IMR-90 (cell line): ENCODE measurements around the gene PPP1R27. TPM values are rescaled to one million over a fixed set of nuclear protein-coding genes. Genes with fewer than 3 reads are reported as not detected.
A peak's percentile ranks its signal among the peaks of the same experiment; 100 is the strongest.

Experiments
- ATAC-seq: fragments of 200-7000 bp; cut with Tn5 transposase; 2 replicates; pipeline ENCODE4 v1.9.1; 2020; ENCODE audit warnings: low read depth, mild to moderate bottlenecking, moderate library complexity
- BruUV-seq: library from RNA; stranded (reverse); fragments of 400-500 nt; replicated peaks from 2 replicates; lab custom pipeline; 2021; lab: Mats Ljungman, UMichigan
- CTCF ChIA-PET: fragments of 300-600 bp; formaldehyde crosslinking; extraction: SDS; loops from one replicate; lab custom pipeline; 2021; ENCODE audit warnings: antibody characterized with exemption; lab: Yijun Ruan, JAX
- POLR2A ChIA-PET: fragments of 300-600 bp; sonication (Branson Sonifier 250); formaldehyde crosslinking; loops from one replicate; lab custom pipeline; 2022; ENCODE audit warnings: antibody characterized with exemption; ENCODE audit not compliant: unreplicated experiment; lab: Charles Lee
- DNase-seq: peaks from one replicate; pipeline ENCODE4 v3.0.0; 2013
- H2AFZ ChIP-seq: replicated peaks from 2 replicates; pipeline ENCODE3; 2013; ENCODE audit warnings: low read length, mild to moderate bottlenecking; ENCODE audit not compliant: poor library complexity
- H2AK5ac ChIP-seq: 2 replicates; pipeline ENCODE4 v1.6.1; 2013; ENCODE audit warnings: low read depth, low read length, inconsistent platforms
- H2AK9ac ChIP-seq: replicated peaks from 2 replicates; pipeline ENCODE3; 2013; ENCODE audit warnings: mild to moderate bottlenecking, low read depth, low read length, moderate library complexity; ENCODE audit not compliant: poor library complexity
- H2BK120ac ChIP-seq: 2 replicates; pipeline ENCODE4 v1.6.1; 2013; ENCODE audit warnings: low read depth, low read length, inconsistent platforms
- H2BK15ac ChIP-seq: 3 replicates; pipeline ENCODE4 v1.6.1; 2013; ENCODE audit warnings: low read depth, low read length, inconsistent platforms
- H2BK20ac ChIP-seq: 2 replicates; pipeline ENCODE4 v1.6.1; 2013; ENCODE audit warnings: low read depth, mild to moderate bottlenecking, inconsistent platforms, low read length, moderate library complexity
- H2BK5ac ChIP-seq: 2 replicates; pipeline ENCODE4 v1.6.1; 2013; ENCODE audit warnings: mild to moderate bottlenecking, low read depth, low read length, inconsistent platforms; ENCODE audit not compliant: poor library complexity, severe bottlenecking
- H3K14ac ChIP-seq: replicated peaks from 2 replicates; pipeline ENCODE4 v1.6.1; 2013; ENCODE audit warnings: low read depth, low read length, inconsistent platforms
- H3K18ac ChIP-seq: 2 replicates; pipeline ENCODE4 v1.6.1; 2013; ENCODE audit warnings: low read depth, low read length, control low read depth
- H3K23ac ChIP-seq: 2 replicates; pipeline ENCODE4 v1.6.1; 2013; ENCODE audit warnings: low read depth, low read length, inconsistent platforms
- H3K27ac ChIP-seq: 2 replicates; pipeline ENCODE4 v1.5.1; 2013; ENCODE audit warnings: mild to moderate bottlenecking, control low read depth, low read length; ENCODE audit not compliant: insufficient read depth
- H3K27me3 ChIP-seq: 2 replicates; pipeline ENCODE4 v1.6.1; 2013; ENCODE audit warnings: low read length; ENCODE audit not compliant: control insufficient read depth, insufficient read depth
- H3K36me3 ChIP-seq: 2 replicates; pipeline ENCODE4 v1.6.1; 2013; ENCODE audit warnings: low read length, mixed read lengths; ENCODE audit not compliant: control insufficient read depth, insufficient read depth
- H3K4ac ChIP-seq: 2 replicates; pipeline ENCODE4 v1.6.1; 2013; ENCODE audit warnings: low read depth, low read length, inconsistent platforms
- H3K4me1 ChIP-seq: 2 replicates; pipeline ENCODE4 v1.6.1; 2013; ENCODE audit warnings: low read length, mixed read lengths; ENCODE audit not compliant: control insufficient read depth, insufficient read depth
- H3K4me2 ChIP-seq: 2 replicates; pipeline ENCODE4 v1.6.1; 2013; ENCODE audit warnings: low read depth, mild to moderate bottlenecking, control low read depth, low read length, moderate library complexity
- H3K4me3 ChIP-seq: 2 replicates; pipeline ENCODE4 v1.5.1; 2013; ENCODE audit warnings: low read depth, mild to moderate bottlenecking, control low read depth, low read length, moderate library complexity; ENCODE audit not compliant: insufficient read depth
- H3K56ac ChIP-seq: 2 replicates; pipeline ENCODE4 v1.6.1; 2013; ENCODE audit warnings: low read length, inconsistent platforms; ENCODE audit not compliant: insufficient read depth; ENCODE audit errors: extremely low read depth
- H3K79me1 ChIP-seq, 2 experiments: 2 replicates each; pipeline ENCODE4 v1.6.1; 2013; ENCODE audit warnings: low read length in 2 of 2, inconsistent platforms in 1 of 2, low read depth in 1 of 2
- H3K9ac ChIP-seq: 2 replicates; pipeline ENCODE4 v1.6.1; 2013; ENCODE audit warnings: low read depth, low read length, control low read depth
- H3K9me1 ChIP-seq: 2 replicates; pipeline ENCODE4 v1.6.1; 2013; ENCODE audit warnings: low read length, inconsistent platforms; ENCODE audit not compliant: insufficient read depth
- H3K9me3 ChIP-seq: 2 replicates; pipeline ENCODE4 v1.6.1; 2013; ENCODE audit warnings: low read length; ENCODE audit not compliant: control insufficient read depth, insufficient read depth
- H4K20me1 ChIP-seq: 2 replicates; pipeline ENCODE4 v1.6.1; 2013; ENCODE audit warnings: low read length, inconsistent platforms; ENCODE audit not compliant: insufficient read depth
- H4K5ac ChIP-seq: 2 replicates; pipeline ENCODE4 v1.6.1; 2013; ENCODE audit warnings: mild to moderate bottlenecking, low read depth, low read length, control low read depth
- H4K8ac ChIP-seq, 2 experiments: 2 replicates each; pipeline ENCODE4 v1.6.1; 2013; ENCODE audit warnings: low read depth in 2 of 2, low read length in 2 of 2, control low read depth in 1 of 2, inconsistent platforms in 1 of 2
- H4K91ac ChIP-seq: 2 replicates; pipeline ENCODE4 v1.6.1; 2013; ENCODE audit warnings: low read depth, low read length, inconsistent platforms; ENCODE audit not compliant: insufficient read depth
- BHLHE40 ChIP-seq: fragments of 150-350 bp; IDR thresholded peaks from 2 replicates; pipeline ENCODE4 v1.6.1; 2016; ENCODE audit warnings: mild to moderate bottlenecking, low read depth, low read length
- CEBPB ChIP-seq: IDR thresholded peaks from 2 replicates; pipeline ENCODE4 v1.6.1; 2012; ENCODE audit warnings: low read depth, low read length, improper control_type of control experiment
- CHD1 ChIP-seq: IDR thresholded peaks from 2 replicates; pipeline ENCODE4 v1.6.1; 2012; ENCODE audit warnings: low read depth, low read length, improper control_type of control experiment
- CTCF ChIP-seq: conservative IDR thresholded peaks from 2 replicates; pipeline ENCODE4 v1.5.1; 2012; ENCODE audit warnings: mild to moderate bottlenecking, low read depth, low read length, improper control_type of control experiment
- MAFK ChIP-seq: IDR thresholded peaks from 2 replicates; pipeline ENCODE4 v1.6.1; 2012; ENCODE audit warnings: low read depth, low read length, improper control_type of control experiment
- MAZ ChIP-seq: IDR thresholded peaks from 2 replicates; pipeline ENCODE4 v1.6.1; 2012; ENCODE audit warnings: low read depth, mild to moderate bottlenecking, low read length, improper control_type of control experiment, moderate library complexity, borderline replicate concordance
- MXI1 ChIP-seq: IDR thresholded peaks from 2 replicates; pipeline ENCODE4 v1.6.1; 2012; ENCODE audit warnings: low read depth, mild to moderate bottlenecking, low read length, moderate library complexity, borderline replicate concordance
- RFX5 ChIP-seq: IDR thresholded peaks from 2 replicates; pipeline ENCODE4 v1.8.0; 2012; ENCODE audit warnings: low read depth, mild to moderate bottlenecking, low read length, moderate library complexity
- SMC3 ChIP-seq: fragments of 150-350 bp; IDR thresholded peaks from 2 replicates; pipeline ENCODE4 v1.6.1; 2016; ENCODE audit warnings: low read depth, mild to moderate bottlenecking, antibody characterized with exemption, low read length, moderate library complexity
- WGBS, 2 experiments: methylation state at CpG; one replicate each; pipeline versions ENCODE4 v1.1.5 to v1.1.7; 2013; ENCODE audit warnings: missing lambda C conversion rate in 2 of 2; ENCODE audit not compliant: insufficient read length in 1 of 2; ENCODE audit errors: extremely low coverage in 2 of 2; 5-methylcytosine and 5-hydroxymethylcytosine counted together
- dilution Hi-C: fragments of 300-500 bp; cut with HindIII; formaldehyde crosslinking; loops from one replicate; pipeline ENCODE4 v1.14.3; 2018; ENCODE audit warnings: low sequenced_read_pairs; ENCODE audit not compliant: unreplicated experiment
- in situ Hi-C: fragments of 300-500 bp; cut with MboI; formaldehyde crosslinking; loops from 3 replicates; pipeline ENCODE4 v1.14.3; 2019; ENCODE audit warnings: low sequenced_read_pairs, inconsistent platforms, mixed read lengths
- intact Hi-C: fragments of 100-400 bp; cut with micrococcal nuclease; formaldehyde crosslinking; loops from 2 replicates; pipeline ENCODE4 v1.10.0; 2022
- polyA plus RNA-seq, 3 experiments: library from polyadenylated mRNA; depleted of rRNA; stranded (reverse); fragments of >200 nt; gene quantifications; 2 replicates each; pipeline ENCODE4 v1.2.3, GENCODE V29; 2012; ENCODE audit warnings: low replicate concordance in 1 of 3
- total RNA-seq: library from RNA; depleted of rRNA; stranded (reverse); fragments of >200 nt; gene quantifications from 2 replicates; pipeline ENCODE4 v1.2.3, GENCODE V29; 2012

Gene PPP1R27
- total and polyA plus RNA-seq, 2 of the 4 experiments (the other 2 are of a cell fraction): 0.21 TPM; not detected in 1

- no peak overlapping the region for H3K4me2 ChIP-seq
- H2BK20ac ChIP-seq: no peak overlapping the region
- no peak overlapping the region for H3K14ac ChIP-seq
- DNase-seq (no peak), ATAC-seq (no peak)
- no peaks in the 10 kb centered on the region for H3K9me1 ChIP-seq
- H3K56ac ChIP-seq: no peak overlapping the region
- peak overlapping the region; percentile 78 for H2AK9ac ChIP-seq
- no peak overlapping the region for H3K4me3 ChIP-seq
- no peak overlapping the region for H2BK120ac ChIP-seq
- no peak overlapping the region for H2AK5ac ChIP-seq
- ChIA-PET CTCF (no interaction called here), POLR2A (interaction anchor here (1.0 kb wide), 1 partner anchor 10 kb away, joined by 3 read pairs; no protein-coding TSS in a partner anchor)
- no peak overlapping the region for H2BK5ac ChIP-seq
- no peaks in the 10 kb centered on the region for H3K9me3 ChIP-seq
- no peak overlapping the region for H3K18ac ChIP-seq
- H3K4ac ChIP-seq: no peak overlapping the region
- peaks cover 62% of the 10 kb centered on the region for H3K36me3 ChIP-seq
- TF ChIP-seq MAFK (no peak), RFX5 (no peak), CHD1 (no peak), MXI1 (no peak), CTCF (no peak), SMC3 (no peak), MAZ (no peak), BHLHE40 (no peak), CEBPB (no peak)
- H3K27ac ChIP-seq: no peak overlapping the region
- no peak overlapping the region for H2BK15ac ChIP-seq
- H3K23ac ChIP-seq: no peak overlapping the region
- H2AFZ ChIP-seq: no peak overlapping the region
- intact Hi-C loops (no loop called here), dilution Hi-C loops (no loop called here), in situ Hi-C loops (no loop called here)
- peaks cover 4 to 37% of the 10 kb centered on the region in 2 experiments for H3K79me1 ChIP-seq
- 96% methylated on average over 11 of the region's 13 CpGs; no CpG with 5 or more reads in 1 of the 2 experiments for WGBS, 2 experiments
- H4K8ac ChIP-seq: no peak overlapping the region
- no peak overlapping the region for H3K9ac ChIP-seq
- H3K27me3 ChIP-seq: no peaks in the 10 kb centered on the region
- no peak overlapping the region for H4K5ac ChIP-seq
- H4K20me1 ChIP-seq: peaks cover 49% of the 10 kb centered on the region
- no peaks in the 10 kb centered on the region for H3K4me1 ChIP-seq
- no peak overlapping the region for H4K91ac ChIP-seq
- no TSS peak for BruUV-seq
Measured at GRCh38 chr17:81845361-81845760, 10.5 kb upstream of the PPP1R27 start.
